ENCODE data around the gene ZBTB18. TPM values are rescaled to one million over a fixed set of nuclear protein-coding genes. Genes with fewer than 3 reads are reported as not detected.
A peak's percentile ranks its signal among the peaks of the same experiment; 100 is the strongest.

ZBTB18 gene
- total RNA-seq, 1 donor = 12.1 TPM

DNA sequence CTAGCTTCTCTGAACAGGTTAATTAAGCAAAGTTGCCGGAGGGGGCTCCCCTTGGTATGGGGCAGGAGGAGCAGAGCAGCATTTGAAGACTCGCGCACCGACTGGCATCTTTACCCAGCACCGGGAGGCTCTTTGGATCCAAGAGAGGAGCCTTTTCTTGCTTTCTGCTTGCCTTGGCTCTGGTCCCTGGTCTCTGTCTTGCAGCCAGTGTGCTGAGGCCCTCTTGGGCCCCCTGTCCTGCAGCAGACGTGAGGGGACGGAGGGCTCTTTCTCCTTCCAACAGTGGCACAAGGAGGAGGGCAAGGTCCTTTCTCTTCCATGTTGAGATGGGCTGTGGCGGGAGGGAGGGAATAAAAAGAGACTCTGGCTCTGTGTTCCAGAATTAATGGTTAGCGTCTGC lies 45.6 kb downstream of the ZBTB18 start:
- no peak for DNase-seq (ENCODE audit: low read depth)
- no peak overlapping the region for H3K4me3 ChIP-seq (ENCODE audit: low read depth, low read length)
- TF ChIP-seq, protein P1, sequence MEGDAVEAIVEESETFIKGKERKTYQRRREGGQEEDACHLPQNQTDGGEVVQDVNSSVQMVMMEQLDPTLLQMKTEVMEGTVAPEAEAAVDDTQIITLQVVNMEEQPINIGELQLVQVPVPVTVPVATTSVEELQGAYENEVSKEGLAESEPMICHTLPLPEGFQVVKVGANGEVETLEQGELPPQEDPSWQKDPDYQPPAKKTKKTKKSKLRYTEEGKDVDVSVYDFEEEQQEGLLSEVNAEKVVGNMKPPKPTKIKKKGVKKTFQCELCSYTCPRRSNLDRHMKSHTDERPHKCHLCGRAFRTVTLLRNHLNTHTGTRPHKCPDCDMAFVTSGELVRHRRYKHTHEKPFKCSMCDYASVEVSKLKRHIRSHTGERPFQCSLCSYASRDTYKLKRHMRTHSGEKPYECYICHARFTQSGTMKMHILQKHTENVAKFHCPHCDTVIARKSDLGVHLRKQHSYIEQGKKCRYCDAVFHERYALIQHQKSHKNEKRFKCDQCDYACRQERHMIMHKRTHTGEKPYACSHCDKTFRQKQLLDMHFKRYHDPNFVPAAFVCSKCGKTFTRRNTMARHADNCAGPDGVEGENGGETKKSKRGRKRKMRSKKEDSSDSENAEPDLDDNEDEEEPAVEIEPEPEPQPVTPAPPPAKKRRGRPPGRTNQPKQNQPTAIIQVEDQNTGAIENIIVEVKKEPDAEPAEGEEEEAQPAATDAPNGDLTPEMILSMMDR (IDR thresholded peaks at IDR 0.05; ENCODE audit: insufficient read depth, low read depth, low read length) = no peak

DNA sequence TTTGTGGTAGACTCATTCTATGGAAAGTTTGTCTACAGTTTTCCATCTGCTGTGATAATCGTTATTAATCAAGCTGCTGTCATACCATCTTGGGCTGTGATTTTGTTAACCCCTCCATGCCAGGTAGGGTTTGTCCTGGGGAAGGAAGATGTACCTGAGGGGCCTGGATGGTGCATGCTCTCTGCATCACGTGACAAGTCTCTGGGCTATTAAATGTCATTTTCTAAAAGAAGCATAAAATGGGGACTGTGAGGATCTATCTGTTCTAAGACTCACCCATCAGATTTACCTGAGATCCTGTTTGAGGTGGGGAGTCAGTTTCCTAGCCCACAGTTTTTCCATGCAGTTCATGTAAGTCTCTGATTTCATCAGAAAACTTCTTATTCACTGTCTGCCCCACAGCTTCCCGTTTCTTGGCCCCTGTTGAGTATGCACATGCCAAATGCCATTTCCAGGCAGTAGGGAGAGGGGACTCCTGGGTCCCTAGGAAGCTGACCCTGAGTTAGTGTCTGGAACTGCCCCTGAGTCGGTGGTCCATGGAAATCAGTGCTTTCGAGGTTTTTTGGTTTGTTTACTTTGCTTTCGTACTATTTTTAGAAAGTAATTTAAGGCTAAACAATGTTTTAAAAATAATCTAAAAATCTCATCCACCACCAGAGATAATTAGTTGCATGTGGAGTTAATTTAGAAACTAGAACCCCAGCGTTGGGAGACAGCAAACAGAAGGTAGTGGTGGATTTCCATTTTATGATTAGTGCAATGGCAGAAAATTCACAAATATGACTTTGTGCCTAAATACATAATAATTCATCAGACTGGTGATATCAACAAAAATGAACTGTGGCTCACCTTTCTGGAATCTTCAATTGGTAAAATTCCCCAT lies 46.7 kb downstream of the ZBTB18 start:
- TF ChIP-seq, protein P1 (IDR thresholded peaks at IDR 0.05; ENCODE audit: insufficient read depth, low read depth, low read length) = no peak
- DNase-seq (ENCODE audit: low read depth) = no peak
- no peak overlapping the region for H3K4me3 ChIP-seq (ENCODE audit: low read depth, low read length)

GRCh38 chr1:244099258-244099930 lies 48.3 kb downstream of the ZBTB18 start:
- no peak for DNase-seq (ENCODE audit: low read depth)
- no peak overlapping the region for H3K4me3 ChIP-seq (ENCODE audit: low read depth, low read length)
- TF ChIP-seq, protein P1 (IDR thresholded peaks at IDR 0.05; ENCODE audit: insufficient read depth, low read depth, low read length) = no peak

DNA sequence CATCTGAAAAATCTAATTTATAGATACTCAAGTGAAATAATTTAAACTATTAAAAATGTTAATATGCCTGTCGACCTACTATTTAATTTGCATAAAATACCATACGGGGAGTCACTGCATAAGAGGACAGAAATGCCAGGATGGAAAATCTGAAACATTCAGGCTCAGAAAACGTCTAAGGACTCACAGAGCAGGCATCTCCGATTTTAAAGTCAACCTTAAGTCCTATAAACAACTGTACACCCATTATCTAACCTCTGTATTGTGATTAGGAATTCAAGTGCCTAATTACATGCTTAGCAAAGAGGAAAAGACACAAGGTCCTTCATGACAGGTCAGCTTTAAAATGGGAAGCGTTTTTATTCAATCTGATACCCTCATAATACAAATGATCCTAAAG lies 49.2 kb downstream of the ZBTB18 start:
- no peak for DNase-seq (ENCODE audit: low read depth)
- H3K4me3 ChIP-seq (ENCODE audit: low read depth, low read length) = no peak overlapping the region
- TF ChIP-seq, protein P1 (IDR thresholded peaks at IDR 0.05; ENCODE audit: insufficient read depth, low read depth, low read length) = no peak

DNA sequence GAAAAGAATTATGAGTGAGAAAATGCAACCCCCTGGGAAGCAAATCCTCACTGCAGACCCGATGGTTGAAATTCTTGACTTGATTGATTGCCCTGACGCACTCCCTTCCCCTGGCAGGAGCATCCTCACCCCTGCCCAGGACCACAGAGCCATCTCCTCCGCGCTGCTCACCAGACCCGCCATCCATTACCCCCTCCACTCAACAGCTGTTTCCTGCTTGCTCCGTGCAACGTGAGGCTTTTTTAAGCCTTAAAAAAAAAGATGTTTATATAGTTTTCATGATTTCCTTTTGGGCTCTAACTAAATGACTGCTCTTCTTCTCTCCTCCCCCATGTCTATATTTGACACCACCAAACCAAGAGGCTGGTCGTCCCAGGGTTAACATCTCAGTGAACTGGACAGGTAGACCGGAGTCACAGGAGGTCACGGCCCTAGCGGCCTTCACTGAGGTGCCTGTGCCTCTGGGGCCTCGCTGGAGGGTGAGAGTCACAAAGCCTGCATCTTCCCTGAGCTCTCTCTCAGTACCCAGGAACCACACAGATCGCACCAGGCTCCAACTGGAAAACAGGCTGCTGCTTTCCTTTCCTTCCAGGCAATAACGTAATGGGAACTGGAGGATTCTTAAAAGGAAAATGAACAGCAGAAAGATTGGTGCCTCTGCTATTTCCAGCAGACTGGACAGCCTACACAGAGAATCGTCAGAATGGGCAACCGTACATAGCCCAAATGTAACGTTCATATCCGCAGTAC lies 49.8 kb downstream of the ZBTB18 start:
- TF ChIP-seq, protein P1 (IDR thresholded peaks at IDR 0.05; ENCODE audit: insufficient read depth, low read depth, low read length) = no peak
- H3K4me3 ChIP-seq (ENCODE audit: low read depth, low read length) = no peak overlapping the region
- DNase-seq (ENCODE audit: low read depth) = peak; percentile 10

DNA sequence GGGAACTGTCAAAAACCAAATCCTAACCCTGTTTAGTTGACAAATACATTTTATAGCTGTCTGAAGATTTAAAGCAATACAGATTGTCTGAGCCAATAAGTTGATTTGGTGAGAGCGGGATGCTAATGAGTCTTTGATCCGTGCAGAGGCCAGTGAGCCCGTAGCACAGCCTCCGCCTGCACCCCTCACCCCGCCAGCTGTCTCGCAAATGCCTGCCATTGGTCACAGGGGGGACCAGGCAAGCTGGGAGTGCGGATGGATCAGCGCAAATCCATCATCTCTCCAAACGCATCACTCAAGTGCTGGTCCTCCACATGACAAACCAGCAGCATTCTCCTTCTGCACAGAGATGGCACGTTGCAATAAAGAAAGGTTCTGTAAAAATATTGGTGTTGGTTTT lies 51.0 kb downstream of the ZBTB18 start:
- no peak for DNase-seq (ENCODE audit: low read depth)
- no peak overlapping the region for H3K4me3 ChIP-seq (ENCODE audit: low read depth, low read length)
- TF ChIP-seq, protein P1 (IDR thresholded peaks at IDR 0.05; ENCODE audit: insufficient read depth, low read depth, low read length) = no peak

Measured in fibroblast of villous mesenchyme (primary cell).